PC-9 (cell line): ENCODE measurements around the gene SF3B2.

Experiments used
- EZH2 ChIP-seq: fragments of 200-600 bp; sonication (generic); IDR thresholded peaks from 2 replicates; pipeline ENCODE4 v1.8.0; 2017; ENCODE audit warnings: antibody characterized with exemption, low read depth
- TF ChIP-seq, protein P1 (sequence below): fragments of 200-600 bp; sonication (generic); conservative IDR thresholded peaks from 2 replicates; pipeline ENCODE4 v1.6.1; 2017; ENCODE audit warnings: mixed run types, antibody characterized with exemption, mild to moderate bottlenecking, moderate library complexity

DNA sequence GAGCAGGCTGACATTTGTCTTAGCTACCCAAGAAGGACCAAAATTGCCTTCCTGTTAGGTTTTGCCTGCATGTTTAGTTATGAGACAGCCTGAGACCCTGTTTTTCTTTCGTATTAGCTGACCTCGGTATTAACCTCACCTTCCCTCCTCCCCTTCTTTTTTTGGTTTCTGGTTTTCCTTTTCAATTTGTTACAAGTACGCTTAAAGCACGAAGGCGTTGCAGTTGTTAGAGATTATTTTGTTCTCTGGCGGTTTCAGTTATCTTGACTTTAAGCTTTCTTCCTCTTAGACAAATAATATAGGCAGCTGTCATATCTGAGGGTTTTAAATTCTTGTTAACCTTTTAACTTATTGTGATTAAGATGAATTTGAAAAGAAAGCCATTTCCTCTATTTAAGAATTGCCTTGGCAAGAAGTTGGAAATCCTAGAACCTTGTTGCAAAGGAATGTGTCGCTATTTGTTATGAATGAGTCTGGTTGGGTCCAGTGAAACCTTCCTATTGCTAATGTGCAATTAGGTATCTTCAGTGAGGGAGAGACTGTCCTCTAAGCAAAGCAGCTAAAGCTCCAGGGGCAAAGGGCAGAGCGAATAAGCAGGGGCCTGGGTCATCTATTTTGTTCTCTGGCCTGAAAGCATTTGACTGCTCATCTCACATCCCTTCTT, 63.6 kb downstream of the SF3B2 start:
- TF ChIP-seq, protein P1, sequence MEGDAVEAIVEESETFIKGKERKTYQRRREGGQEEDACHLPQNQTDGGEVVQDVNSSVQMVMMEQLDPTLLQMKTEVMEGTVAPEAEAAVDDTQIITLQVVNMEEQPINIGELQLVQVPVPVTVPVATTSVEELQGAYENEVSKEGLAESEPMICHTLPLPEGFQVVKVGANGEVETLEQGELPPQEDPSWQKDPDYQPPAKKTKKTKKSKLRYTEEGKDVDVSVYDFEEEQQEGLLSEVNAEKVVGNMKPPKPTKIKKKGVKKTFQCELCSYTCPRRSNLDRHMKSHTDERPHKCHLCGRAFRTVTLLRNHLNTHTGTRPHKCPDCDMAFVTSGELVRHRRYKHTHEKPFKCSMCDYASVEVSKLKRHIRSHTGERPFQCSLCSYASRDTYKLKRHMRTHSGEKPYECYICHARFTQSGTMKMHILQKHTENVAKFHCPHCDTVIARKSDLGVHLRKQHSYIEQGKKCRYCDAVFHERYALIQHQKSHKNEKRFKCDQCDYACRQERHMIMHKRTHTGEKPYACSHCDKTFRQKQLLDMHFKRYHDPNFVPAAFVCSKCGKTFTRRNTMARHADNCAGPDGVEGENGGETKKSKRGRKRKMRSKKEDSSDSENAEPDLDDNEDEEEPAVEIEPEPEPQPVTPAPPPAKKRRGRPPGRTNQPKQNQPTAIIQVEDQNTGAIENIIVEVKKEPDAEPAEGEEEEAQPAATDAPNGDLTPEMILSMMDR = no peak
- TF ChIP-seq EZH2 = no peak
